NCI-H2029 (cell line): ENCODE measurements around the gene TERT.
A peak's percentile ranks its signal among the peaks of the same experiment; 100 is the strongest.

ENCODE experiments used
- DNase-seq: peaks from one replicate; lab custom pipeline; 2025; lab: John Stamatoyannopoulos, UW

TERT gene

GRCh38 chr5:1219098-1219767, 75.6 kb downstream of the TERT start:
- DNase-seq, result no peak

GRCh38 chr5:1218351-1219080, 76.4 kb downstream of the TERT start:
- DNase-seq, result no peak

- DNase-seq, result peak; percentile 4
Observed at GRCh38 chr5:1217596-1218206, 77.2 kb downstream of the TERT start.

GRCh38 chr5:1216918-1217295, 78.0 kb downstream of the TERT start:
- DNase-seq, result no peak

- no peak for DNase-seq
Observed at GRCh38 chr5:1216211-1216917, 78.5 kb downstream of the TERT start.

GRCh38 chr5:1215320-1216096, 79.4 kb downstream of the TERT start:
- no peak for DNase-seq

GRCh38 chr5:1214936-1215220, 80.0 kb downstream of the TERT start:
- no peak for DNase-seq

GRCh38 chr5:1214163-1214935, 80.5 kb downstream of the TERT start:
- DNase-seq, result no peak

- no peak for DNase-seq
Observed at GRCh38 chr5:1213508-1214162, 81.2 kb downstream of the TERT start.

- no peak for DNase-seq
Observed at GRCh38 chr5:1212881-1213280, 82.0 kb downstream of the TERT start.

GRCh38 chr5:1212271-1212670, 82.6 kb downstream of the TERT start:
- no peak for DNase-seq

- no peak for DNase-seq
Observed at GRCh38 chr5:1211701-1212100, 83.2 kb downstream of the TERT start.

GRCh38 chr5:1210832-1211251, 84.0 kb downstream of the TERT start:
- no peak for DNase-seq

GRCh38 chr5:1209896-1210776, 84.7 kb downstream of the TERT start:
- DNase-seq, result no peak

- no peak for DNase-seq
Observed at GRCh38 chr5:1209489-1209852, 85.4 kb downstream of the TERT start.

- peak; percentile 28 for DNase-seq
Observed at GRCh38 chr5:1208743-1209488, 86.0 kb downstream of the TERT start.

GRCh38 chr5:1208221-1208742, 86.6 kb downstream of the TERT start:
- DNase-seq, result no peak

- DNase-seq, result no peak
Observed at GRCh38 chr5:1207555-1207954, 87.3 kb downstream of the TERT start.
